ENCODE data around the gene PPP1R16B. TPM values are rescaled to one million over a fixed set of nuclear protein-coding genes. Genes with fewer than 3 reads are reported as not detected.

The PPP1R16B gene
- total RNA-seq, 1 experiment from 2014 or later = 0.02 TPM

GRCh38 chr20:38872036-38872435, 66.5 kb downstream of the PPP1R16B start:
- DNase-seq (ENCODE audit: extremely low read depth, low read depth) = no peak

GRCh38 chr20:38872491-38873049, 67.1 kb downstream of the PPP1R16B start:
- no peak for DNase-seq (ENCODE audit: extremely low read depth, low read depth)

GRCh38 chr20:38873050-38873581, 67.6 kb downstream of the PPP1R16B start:
- DNase-seq (ENCODE audit: extremely low read depth, low read depth) = no peak

- DNase-seq (ENCODE audit: extremely low read depth, low read depth) = no peak
Observed at GRCh38 chr20:38874460-38875174, 69.1 kb downstream of the PPP1R16B start.

- no peak for DNase-seq (ENCODE audit: extremely low read depth, low read depth)
Observed at GRCh38 chr20:38875175-38875993, 69.9 kb downstream of the PPP1R16B start.

GRCh38 chr20:38877483-38877882, 72.0 kb downstream of the PPP1R16B start:
- no peak for DNase-seq (ENCODE audit: extremely low read depth, low read depth)

- peak; percentile 15 for DNase-seq (ENCODE audit: extremely low read depth, low read depth)
Observed at GRCh38 chr20:38878866-38879265, 73.4 kb downstream of the PPP1R16B start.

- DNase-seq (ENCODE audit: extremely low read depth, low read depth) = no peak
Observed at GRCh38 chr20:38880952-38881735, 75.6 kb downstream of the PPP1R16B start.

GRCh38 chr20:38881806-38882440, 76.4 kb downstream of the PPP1R16B start:
- DNase-seq (ENCODE audit: extremely low read depth, low read depth) = no peak

GRCh38 chr20:38882600-38882999, 77.1 kb downstream of the PPP1R16B start:
- no peak for DNase-seq (ENCODE audit: extremely low read depth, low read depth)

GRCh38 chr20:38883081-38883980, 77.8 kb downstream of the PPP1R16B start:
- DNase-seq (ENCODE audit: extremely low read depth, low read depth) = no peak

GRCh38 chr20:38883981-38884733, 78.7 kb downstream of the PPP1R16B start:
- no peak for DNase-seq (ENCODE audit: extremely low read depth, low read depth)

GRCh38 chr20:38885357-38885756, 79.9 kb downstream of the PPP1R16B start:
- no peak for DNase-seq (ENCODE audit: extremely low read depth, low read depth)

- no peak for DNase-seq (ENCODE audit: extremely low read depth, low read depth)
Observed at GRCh38 chr20:38888059-38888831, 82.7 kb downstream of the PPP1R16B start.

- no peak for DNase-seq (ENCODE audit: extremely low read depth, low read depth)
Observed at GRCh38 chr20:38889050-38889449, 83.6 kb downstream of the PPP1R16B start.

- no peak for DNase-seq (ENCODE audit: extremely low read depth, low read depth)
Observed at GRCh38 chr20:38889792-38890496, 84.4 kb downstream of the PPP1R16B start.

- DNase-seq (ENCODE audit: extremely low read depth, low read depth) = no peak
Observed at GRCh38 chr20:38890497-38890818, 85.0 kb downstream of the PPP1R16B start.
